Coronary artery (tissue), 2 donors: ENCODE data around the gene MYL12B.
"Not testable (repeated sequence)": the region's sequence is repeated elsewhere in the genome, so short reads cannot be mapped to it uniquely, and the experiment has no call there.

Source experiments
- DNase-seq: peaks from one replicate; pipeline ENCODE4 v3.0.0-alpha.2; 2017; ENCODE audit warnings: low spot score
- H3K27ac ChIP-seq, 2 donors: fragments of 200-600 bp; sonication (generic); one replicate each; pipeline ENCODE4 v1.5.1; 2016 to 2019
- H3K4me3 ChIP-seq: fragments of 200-600 bp; sonication (generic); 2 replicates; pipeline ENCODE4 v1.5.1; 2016; ENCODE audit warnings: mild to moderate bottlenecking, moderate library complexity
- CTCF ChIP-seq: fragments of 200-600 bp; sonication (generic); IDR thresholded peaks from one replicate; pipeline ENCODE4 v1.5.1; 2019; ENCODE audit warnings: antibody characterized with exemption

Gene MYL12B

GRCh38 chr18:3218819-3219218, 43.1 kb upstream of the MYL12B start:
- no peak for TF ChIP-seq CTCF
- Histone ChIP-seq H3K27ac (peak overlapping the region; percentile 82 to 88), H3K4me3 (peak overlapping the region; percentile 69)
- no peak for DNase-seq

GRCh38 chr18:3219241-3219630, 42.7 kb upstream of the MYL12B start:
- DNase-seq, result no peak
- TF ChIP-seq CTCF, result no peak
- H3K4me3 ChIP-seq, result peak overlapping the region; percentile 69
- H3K27ac ChIP-seq, result peak overlapping the region; percentile 82 to 88

- Histone ChIP-seq H3K4me3 (peak within 1 kb of the TSS; percentile 69), H3K27ac (peak within 1 kb of the TSS; percentile 82 to 88)
- no peak for DNase-seq
- no peak for TF ChIP-seq CTCF
Measured at GRCh38 chr18:3219631-3220335, 42.1 kb upstream of the MYL12B start, which contains the start of gene MYOM1. Gene MYOM1, minus strand, starts transcription at chr18:3219968. Its CDS starts 4,745 bp downstream, at chr18:3215223.

- peak overlapping the region; percentile 82 to 88 for H3K27ac ChIP-seq
- not testable (repeated sequence) for DNase-seq, H3K4me3 ChIP-seq
Measured at GRCh38 chr18:3220868-3221267, 41.1 kb upstream of the MYL12B start.

GRCh38 chr18:3221496-3221895, 40.4 kb upstream of the MYL12B start:
- Histone ChIP-seq H3K4me3 (no peak overlapping the region), H3K27ac (no peak overlapping the region)
- no peak for DNase-seq
- TF ChIP-seq CTCF, result no peak

- no peak for DNase-seq
- no peak for TF ChIP-seq CTCF
- no peak overlapping the region for H3K4me3 ChIP-seq
- H3K27ac ChIP-seq, result no peak overlapping the region
Measured at GRCh38 chr18:3223356-3223755, 38.6 kb upstream of the MYL12B start.

- H3K4me3 ChIP-seq, result no peak overlapping the region
- TF ChIP-seq CTCF, result no peak
- DNase-seq, result no peak
- H3K27ac ChIP-seq, result no peak overlapping the region
Measured at GRCh38 chr18:3224223-3224622, 37.7 kb upstream of the MYL12B start.
